Activated CD8-positive, alpha-beta T cell treated with anti-CD3 and anti-CD28 coated beads, Interleukin-2, amount 10 ng/mL, durations not matched to agents 7 days and 5 days (primary cell): ENCODE results near the gene GOLGA6L26. TPM values are rescaled to one million over a fixed set of nuclear protein-coding genes. Genes with fewer than 3 reads are reported as not detected.
"Not testable (repeated sequence)": the region's sequence is repeated elsewhere in the genome, so short reads cannot be mapped to it uniquely, and the experiment has no call there.

Experiments used
- ATAC-seq: fragments of 150-1000 bp; cut with Tn5 transposase; one replicate; pipeline ENCODE4 v1.10.0; 2021; ENCODE audit warnings: moderate library complexity
- CTCF ChIA-PET: fragments of 350-600 bp; sonication (Branson Sonifier 250); formaldehyde crosslinking; loops from one replicate; lab custom pipeline; 2021; ENCODE audit warnings: antibody characterized with exemption; lab: Charles Lee
- POLR2A ChIA-PET: fragments of 350-600 bp; sonication (Branson Sonifier 250); formaldehyde crosslinking; loops from one replicate; lab custom pipeline; 2021; ENCODE audit warnings: antibody characterized with exemption; lab: Charles Lee
- DNase-seq: peaks from one replicate; pipeline ENCODE4 v3.0.0-alpha.2; 2020
- H3K27ac Mint-ChIP-seq: one replicate; pipeline ENCODE4 v1.8.0; 2021; ENCODE audit warnings: mild to moderate bottlenecking, mixed read lengths
- H3K27me3 Mint-ChIP-seq: one replicate; pipeline ENCODE4 v1.8.0; 2021; ENCODE audit warnings: low read depth, mixed read lengths
- H3K36me3 Mint-ChIP-seq: one replicate; pipeline ENCODE4 v1.8.0; 2021; ENCODE audit warnings: low read depth, mixed read lengths
- H3K4me1 Mint-ChIP-seq: one replicate; pipeline ENCODE4 v1.8.0; 2021; ENCODE audit warnings: low read depth, mixed read lengths
- H3K4me3 Mint-ChIP-seq: one replicate; pipeline ENCODE4 v1.8.0; 2021; ENCODE audit warnings: mild to moderate bottlenecking, mixed read lengths
- H3K9me3 Mint-ChIP-seq: one replicate; pipeline ENCODE4 v1.8.0; 2022; ENCODE audit warnings: mixed read lengths; ENCODE audit not compliant: insufficient read depth
- total RNA-seq, 2 experiments: library from RNA; stranded (reverse); gene quantifications; one replicate each; pipeline ENCODE4 v1.2.3, GENCODE V29; 2021

GOLGA6L26 gene
- total RNA-seq, 2 experiments from 2014 or later = not detected

DNA sequence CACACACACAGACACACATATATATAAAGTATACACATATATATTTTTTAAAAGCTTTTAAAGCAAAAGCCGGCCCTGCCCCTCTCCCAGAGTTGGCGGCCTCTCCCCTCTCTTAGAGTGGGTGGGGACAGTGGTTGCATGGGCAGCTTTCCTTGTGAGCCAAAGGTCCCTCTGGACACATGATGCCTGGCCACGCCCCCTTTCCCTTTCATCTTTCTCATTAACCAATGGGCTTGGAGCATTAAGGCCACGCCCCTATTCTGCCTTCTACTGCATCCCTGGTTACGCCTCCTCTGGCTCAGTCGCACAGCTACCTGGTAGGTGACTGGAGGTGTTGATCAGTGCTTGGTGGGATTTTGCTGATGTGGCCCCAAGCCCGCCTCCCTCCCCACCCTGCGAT lies 20.5 kb upstream of the GOLGA6L26 start, which contains the start of gene GOLGA8S:
GOLGA8S (plus strand) TSS at position 301 of the 400 bp plus-strand sequence; CDS start at position 363, 62 bp downstream.
- H3K9me3 Mint-ChIP-seq, ATAC-seq, H3K4me1 Mint-ChIP-seq, POLR2A ChIA-PET, H3K36me3 Mint-ChIP-seq, H3K27me3 Mint-ChIP-seq, CTCF ChIA-PET, H3K27ac Mint-ChIP-seq, H3K4me3 Mint-ChIP-seq, DNase-seq: not testable (repeated sequence)

DNA sequence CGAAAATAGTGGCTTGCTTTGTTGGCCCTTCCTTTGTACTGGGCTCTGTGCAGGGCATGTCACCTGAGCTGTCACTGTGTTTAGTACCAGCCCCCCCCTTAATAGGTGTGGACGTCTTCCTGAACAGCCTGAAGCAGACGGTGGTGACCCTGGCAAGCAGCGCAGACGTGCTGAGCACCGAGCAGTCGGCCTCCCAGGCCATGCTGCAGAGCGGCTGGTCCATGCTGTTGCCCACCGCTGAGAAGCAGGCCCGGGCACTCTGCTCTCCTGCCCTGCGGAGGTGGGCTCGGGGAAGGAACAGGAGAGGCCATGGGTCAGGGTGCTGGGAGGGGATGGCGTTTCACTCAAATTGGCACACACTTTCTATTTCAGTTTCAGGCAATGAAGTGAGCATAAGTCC lies 22.8 kb downstream of the GOLGA6L26 start:
- Mint-ChIP-seq H3K27ac (peak overlapping the region; percentile 29), H3K36me3 (peaks cover 35% of the 10 kb centered on the region), H3K4me1 (peaks cover 11% of the 10 kb centered on the region)
- H3K9me3 Mint-ChIP-seq, H3K4me3 Mint-ChIP-seq, ATAC-seq, DNase-seq, H3K27me3 Mint-ChIP-seq, CTCF ChIA-PET, POLR2A ChIA-PET: not testable (repeated sequence)

DNA sequence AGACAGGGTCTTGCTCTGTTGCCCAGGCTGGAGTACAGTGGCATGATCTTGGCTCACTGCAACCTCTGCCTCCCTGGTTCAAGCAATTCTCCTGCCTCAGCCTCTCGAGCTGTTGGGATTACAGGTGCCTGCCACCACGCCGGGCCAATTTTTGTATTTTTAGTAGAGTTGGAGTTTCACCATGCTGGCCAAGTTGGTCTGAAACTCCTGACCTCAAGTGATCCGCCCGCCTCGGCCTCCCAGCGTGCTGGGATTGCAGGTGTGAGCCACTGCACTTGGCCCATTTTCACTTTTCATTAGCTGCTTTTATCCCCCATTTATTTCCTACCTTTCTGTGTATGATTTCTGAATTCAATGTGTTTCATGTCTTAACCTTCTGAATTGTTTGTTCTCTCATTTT lies 28.1 kb downstream of the GOLGA6L26 start:
- peaks cover 30% of the 10 kb centered on the region for H3K4me1 Mint-ChIP-seq
- H3K4me3 Mint-ChIP-seq, ATAC-seq, DNase-seq, CTCF ChIA-PET, H3K27me3 Mint-ChIP-seq, H3K9me3 Mint-ChIP-seq, POLR2A ChIA-PET, H3K27ac Mint-ChIP-seq: not testable (repeated sequence)
- peaks cover 37% of the 10 kb centered on the region for H3K36me3 Mint-ChIP-seq

DNA sequence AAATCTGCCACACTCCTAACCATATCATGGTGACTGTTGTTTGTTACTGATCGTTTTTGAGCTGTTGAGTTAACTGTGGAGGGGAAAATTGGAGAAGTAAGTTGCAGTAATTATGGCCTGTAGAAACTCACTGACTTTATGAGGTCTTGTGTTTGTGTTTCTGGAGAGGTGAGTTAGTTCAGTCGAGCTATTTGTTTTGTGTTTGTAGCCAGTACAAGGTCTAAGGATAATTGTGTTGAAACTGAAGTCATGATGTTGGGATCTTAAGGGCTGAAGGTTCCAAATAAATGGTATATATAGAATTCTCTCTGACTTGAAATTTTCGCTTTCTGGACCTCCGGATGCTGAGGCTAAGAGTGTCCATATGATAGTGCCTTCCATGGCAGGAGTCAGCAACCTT lies 29.2 kb downstream of the GOLGA6L26 start:
- peak overlapping the region; percentile 96 for H3K27ac Mint-ChIP-seq
- not testable (repeated sequence) for H3K9me3 Mint-ChIP-seq, ATAC-seq, DNase-seq, H3K27me3 Mint-ChIP-seq
- POLR2A ChIA-PET = interaction anchor here (0.6 kb wide), 1 partner anchor 134 kb away, joined by 3 read pairs; no protein-coding TSS in a partner anchor
- H3K36me3 Mint-ChIP-seq = peaks cover 29% of the 10 kb centered on the region
- peak overlapping the region; percentile 92 for H3K4me3 Mint-ChIP-seq
- peaks cover 30% of the 10 kb centered on the region for H3K4me1 Mint-ChIP-seq
- CTCF ChIA-PET = interaction anchor here (1.3 kb wide), 1 partner anchor 269 kb away, joined by 5 read pairs; no protein-coding TSS in a partner anchor

DNA sequence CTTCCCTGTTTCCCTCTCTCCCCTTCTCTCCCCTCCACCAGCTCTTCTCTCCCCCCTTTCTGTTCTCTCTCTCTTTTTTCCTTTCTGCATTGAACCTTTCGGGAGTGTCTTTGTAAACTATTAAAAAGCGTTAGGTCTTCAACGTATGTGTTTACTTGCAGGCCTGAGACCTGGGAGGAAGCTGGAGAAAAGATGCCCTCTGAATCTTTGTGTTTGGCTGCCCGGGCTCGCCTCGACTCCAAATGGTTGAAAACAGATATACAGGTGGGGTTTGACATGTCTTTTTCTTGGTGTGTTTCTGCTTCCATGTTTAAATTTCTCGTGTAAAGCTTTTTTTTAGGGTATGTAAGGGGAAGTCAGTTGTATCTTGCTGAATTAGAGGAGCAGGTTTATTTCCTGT lies 29.7 kb downstream of the GOLGA6L26 start:
- H3K27ac Mint-ChIP-seq = peak overlapping the region; percentile 96
- peaks cover 25% of the 10 kb centered on the region for H3K36me3 Mint-ChIP-seq
- CTCF ChIA-PET = interaction anchor here (1.3 kb wide), 1 partner anchor 268 kb away, joined by 5 read pairs; no protein-coding TSS in a partner anchor
- POLR2A ChIA-PET, H3K27me3 Mint-ChIP-seq, ATAC-seq, H3K9me3 Mint-ChIP-seq: not testable (repeated sequence)
- peak overlapping the region; percentile 92 for H3K4me3 Mint-ChIP-seq
- peaks cover 30% of the 10 kb centered on the region for H3K4me1 Mint-ChIP-seq
- DNase-seq = peak; percentile 43

DNA sequence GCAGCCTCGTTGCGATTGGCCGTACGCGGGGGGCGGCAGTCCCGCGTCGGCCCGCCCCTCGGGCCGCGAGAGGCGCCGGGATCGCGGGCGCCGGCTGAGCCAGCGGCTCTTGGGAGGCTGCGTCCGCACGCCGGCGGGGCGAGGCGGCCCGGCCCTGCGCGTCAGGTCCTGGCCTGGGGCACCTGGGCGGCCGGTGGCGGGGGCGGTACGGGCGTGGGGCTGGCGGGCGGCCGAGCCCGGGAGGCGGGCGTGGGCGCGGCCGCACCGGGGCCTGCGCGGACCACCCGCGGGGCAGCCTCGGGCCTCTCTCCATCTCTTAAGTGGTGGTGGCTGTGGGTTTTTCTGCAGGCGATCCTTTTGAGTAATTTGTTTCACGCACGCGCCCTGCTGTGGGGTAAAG lies 30.3 kb downstream of the GOLGA6L26 start:
- CTCF ChIA-PET, H3K9me3 Mint-ChIP-seq, H3K27me3 Mint-ChIP-seq, POLR2A ChIA-PET, ATAC-seq: not testable (repeated sequence)
- Mint-ChIP-seq H3K4me3 (peak overlapping the region; percentile 92), H3K36me3 (peaks cover 19% of the 10 kb centered on the region), H3K4me1 (peaks cover 30% of the 10 kb centered on the region), H3K27ac (peak overlapping the region; percentile 96)
- peak; percentile 57 for DNase-seq

DNA sequence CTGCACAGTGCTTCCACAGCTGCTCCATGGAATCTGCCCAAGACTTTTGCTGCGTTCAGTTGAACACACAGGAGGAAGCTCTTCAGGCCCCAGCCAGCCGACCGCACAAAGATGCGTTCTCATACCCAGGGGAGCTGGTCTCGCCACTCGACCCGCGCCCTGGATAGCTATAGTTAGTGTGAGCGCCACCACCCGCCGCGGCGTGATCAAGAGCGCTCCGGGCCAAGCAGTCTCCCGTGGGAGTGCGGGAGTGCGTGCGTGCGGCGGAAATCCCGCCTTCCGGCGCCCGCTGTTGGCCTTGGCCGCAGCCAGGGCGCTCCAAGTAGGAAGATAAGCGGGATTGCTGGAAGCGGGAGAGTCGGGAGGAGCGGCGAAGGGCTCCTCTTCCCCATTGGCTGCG lies 30.8 kb downstream of the GOLGA6L26 start:
- peak; percentile 82 for ATAC-seq
- not testable (repeated sequence) for DNase-seq, H3K27ac Mint-ChIP-seq

More for the DNA sequence above, 30.8 kb downstream of the GOLGA6L26 start:
- H3K4me3 Mint-ChIP-seq, POLR2A ChIA-PET, CTCF ChIA-PET, H3K27me3 Mint-ChIP-seq, H3K9me3 Mint-ChIP-seq: not testable (repeated sequence)
- Mint-ChIP-seq H3K36me3 (peaks cover 18% of the 10 kb centered on the region), H3K4me1 (peaks cover 30% of the 10 kb centered on the region)

Other genes with a start within 250 kb of the GOLGA6L26 start
- not detected for gene GOLGA6L1, start 197.4 kb downstream of the GOLGA6L26 start, total RNA-seq
- gene GOLGA8S, start 20.6 kb upstream of the GOLGA6L26 start, total RNA-seq = 1 to 10 TPM in 1 of 2 experiments, under 1 TPM in 1; 0.92 to 1.0 TPM
- not detected for gene GOLGA6L2, start 113.0 kb upstream of the GOLGA6L26 start, total RNA-seq
- gene MKRN3, start 231.5 kb upstream of the GOLGA6L26 start, total RNA-seq = 1 to 10 TPM in 1 of 2 experiments, under 1 TPM in 1; 0.91 to 1.5 TPM